Dendritic cell treated with granulocyte-macrophage colony-stimulating factor and Interleukin-4, amounts not matched to agents 40 ng/mL and 50 ng/mL, for 4 days (primary cell): ENCODE results near the gene CUL1.

ENCODE experiments used
- H3K27ac Mint-ChIP-seq: one replicate; pipeline ENCODE4 v1.8.0; 2022; ENCODE audit warnings: mild to moderate bottlenecking, mixed read lengths
- H3K27me3 Mint-ChIP-seq: one replicate; pipeline ENCODE4 v1.8.0; 2022; ENCODE audit warnings: mild to moderate bottlenecking, mixed read lengths
- H3K36me3 Mint-ChIP-seq: one replicate; pipeline ENCODE4 v1.8.0; 2022; ENCODE audit warnings: low read depth, mixed read lengths
- H3K4me1 Mint-ChIP-seq: one replicate; pipeline ENCODE4 v1.8.0; 2022; ENCODE audit warnings: low read depth, mixed read lengths
- H3K4me3 Mint-ChIP-seq: one replicate; pipeline ENCODE4 v1.8.0; 2022; ENCODE audit warnings: mild to moderate bottlenecking, moderate library complexity, mixed read lengths
- H3K9me3 Mint-ChIP-seq: one replicate; pipeline ENCODE4 v1.8.0; 2022; ENCODE audit warnings: mixed read lengths
- intact Hi-C: fragments of 100-400 bp; cut with micrococcal nuclease; formaldehyde crosslinking; loops from one replicate; pipeline ENCODE4 v1.15.0; 2022

Gene CUL1

GRCh38 chr7:148735141-148735540 is 36.4 kb downstream of the CUL1 start:
- Mint-ChIP-seq H3K36me3 (peaks cover 83% of the 10 kb centered on the region), H3K4me3 (no peak overlapping the region), H3K27me3 (no peaks in the 10 kb centered on the region), H3K27ac (no peak overlapping the region), H3K4me1 (peaks cover 5% of the 10 kb centered on the region), H3K9me3 (no peaks in the 10 kb centered on the region)
- intact Hi-C loops = no loop called here

DNA sequence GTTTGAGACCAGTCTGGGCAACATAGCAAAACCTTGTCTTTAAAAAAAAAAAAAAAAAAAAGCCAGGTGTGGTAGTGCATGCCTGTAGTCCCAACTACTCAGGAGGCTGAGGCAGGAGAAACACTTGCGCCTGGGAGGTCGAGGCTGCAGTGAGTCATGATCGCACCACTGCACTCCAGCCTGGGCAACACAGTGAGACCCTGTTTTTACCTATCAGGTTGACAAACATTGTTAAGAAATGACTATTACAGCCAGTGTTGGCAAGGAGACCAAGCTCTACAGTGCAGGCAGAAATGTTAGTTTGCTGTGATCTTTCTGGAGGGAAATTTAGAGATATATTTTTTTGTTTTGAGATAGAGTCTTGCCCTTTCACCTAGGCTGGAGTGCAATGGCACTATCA is 37.3 kb downstream of the CUL1 start:
- Mint-ChIP-seq H3K36me3 (peaks cover 83% of the 10 kb centered on the region), H3K27ac (no peak overlapping the region), H3K9me3 (no peaks in the 10 kb centered on the region), H3K27me3 (no peaks in the 10 kb centered on the region), H3K4me1 (peaks cover 5% of the 10 kb centered on the region), H3K4me3 (no peak overlapping the region)
- intact Hi-C loops = no loop called here

DNA sequence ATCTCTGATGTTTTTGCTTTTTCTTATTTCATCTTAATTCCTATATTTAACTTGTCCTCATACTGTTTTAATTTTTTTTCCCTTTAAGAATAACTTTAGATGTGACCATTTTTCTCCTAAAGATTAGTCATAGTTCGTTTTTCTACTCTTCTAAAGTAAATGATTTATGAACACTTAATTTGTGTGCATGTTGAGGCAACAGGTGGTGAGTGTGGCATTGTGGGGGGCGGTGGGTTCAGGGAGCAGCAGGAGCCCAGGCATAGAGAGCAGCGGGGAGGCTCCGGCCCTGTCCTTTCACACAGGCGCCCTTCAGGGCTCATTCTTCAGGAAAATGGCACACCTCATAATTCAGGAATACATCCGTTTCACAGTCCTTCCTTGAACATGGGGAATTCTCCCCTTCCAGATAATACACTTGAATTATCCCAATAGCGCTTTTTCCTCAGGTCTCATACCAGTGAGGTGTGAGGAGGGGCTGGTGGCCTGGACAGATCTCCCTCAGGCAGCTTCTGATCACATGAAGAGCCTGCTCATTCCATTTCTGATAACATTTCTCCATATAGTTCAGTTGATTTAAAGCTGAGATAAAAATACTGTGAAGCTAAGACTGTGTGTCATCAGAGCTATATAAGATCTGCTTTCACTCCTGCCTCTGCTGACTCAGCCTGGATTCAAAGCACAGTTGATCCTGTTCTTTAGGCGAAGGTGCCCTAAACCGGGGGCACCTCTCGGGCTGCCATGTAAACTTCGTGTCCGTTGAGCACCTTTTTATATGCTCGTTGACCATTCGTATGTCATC is 40.2 kb downstream of the CUL1 start:
- H3K9me3 Mint-ChIP-seq = no peaks in the 10 kb centered on the region
- H3K27ac Mint-ChIP-seq = no peak overlapping the region
- H3K36me3 Mint-ChIP-seq = peaks cover 82% of the 10 kb centered on the region
- no peak overlapping the region for H3K4me3 Mint-ChIP-seq
- intact Hi-C loops = no loop called here
- H3K27me3 Mint-ChIP-seq = no peaks in the 10 kb centered on the region
- no peaks in the 10 kb centered on the region for H3K4me1 Mint-ChIP-seq

DNA sequence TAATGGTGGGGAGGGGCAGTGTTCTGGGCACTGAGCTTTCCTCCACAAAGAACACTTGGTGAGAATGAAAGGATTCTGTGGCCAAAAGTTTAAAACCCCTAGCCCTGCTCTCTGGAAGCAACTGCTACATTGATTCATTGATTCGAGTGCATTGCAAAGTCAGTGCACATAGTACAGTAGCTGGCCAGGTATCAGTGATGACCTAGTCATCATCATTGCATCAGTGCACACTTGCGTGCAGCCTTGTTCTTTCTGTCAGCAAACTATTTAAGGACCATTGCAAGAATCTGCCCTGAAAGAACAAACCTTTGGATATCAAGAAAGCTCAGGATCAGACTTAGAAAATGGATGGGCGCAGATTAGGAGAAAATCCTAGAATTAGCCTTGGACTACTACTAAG is 47.4 kb downstream of the CUL1 start:
- no peak overlapping the region for H3K27ac Mint-ChIP-seq
- no peaks in the 10 kb centered on the region for H3K9me3 Mint-ChIP-seq
- intact Hi-C loops = no loop called here
- no peaks in the 10 kb centered on the region for H3K4me1 Mint-ChIP-seq
- peaks cover 62% of the 10 kb centered on the region for H3K36me3 Mint-ChIP-seq
- no peak overlapping the region for H3K4me3 Mint-ChIP-seq
- H3K27me3 Mint-ChIP-seq = no peaks in the 10 kb centered on the region

DNA sequence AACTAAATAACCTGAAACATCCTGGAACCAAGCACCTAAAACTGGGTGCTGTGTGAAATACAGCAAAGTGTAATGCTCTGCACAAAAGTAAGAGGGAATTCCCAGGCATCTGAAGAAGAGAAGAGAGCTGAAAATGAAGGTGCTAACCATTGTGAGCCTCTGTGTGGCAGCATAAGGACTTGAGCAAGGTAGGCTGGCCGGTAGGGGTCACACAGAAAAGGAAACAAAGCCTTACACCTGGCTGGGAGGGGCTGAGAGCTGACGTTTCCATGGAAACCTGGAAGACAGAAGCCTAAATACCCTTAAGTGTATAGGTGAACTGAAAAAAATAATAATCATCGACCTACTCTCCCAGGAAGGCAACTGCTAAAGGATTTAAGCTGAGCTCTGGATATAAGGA is 48.6 kb downstream of the CUL1 start:
- Mint-ChIP-seq H3K4me3 (no peak overlapping the region), H3K9me3 (no peaks in the 10 kb centered on the region), H3K27ac (no peak overlapping the region), H3K27me3 (no peaks in the 10 kb centered on the region), H3K36me3 (peaks cover 53% of the 10 kb centered on the region), H3K4me1 (no peaks in the 10 kb centered on the region)
- intact Hi-C loops = no loop called here

DNA sequence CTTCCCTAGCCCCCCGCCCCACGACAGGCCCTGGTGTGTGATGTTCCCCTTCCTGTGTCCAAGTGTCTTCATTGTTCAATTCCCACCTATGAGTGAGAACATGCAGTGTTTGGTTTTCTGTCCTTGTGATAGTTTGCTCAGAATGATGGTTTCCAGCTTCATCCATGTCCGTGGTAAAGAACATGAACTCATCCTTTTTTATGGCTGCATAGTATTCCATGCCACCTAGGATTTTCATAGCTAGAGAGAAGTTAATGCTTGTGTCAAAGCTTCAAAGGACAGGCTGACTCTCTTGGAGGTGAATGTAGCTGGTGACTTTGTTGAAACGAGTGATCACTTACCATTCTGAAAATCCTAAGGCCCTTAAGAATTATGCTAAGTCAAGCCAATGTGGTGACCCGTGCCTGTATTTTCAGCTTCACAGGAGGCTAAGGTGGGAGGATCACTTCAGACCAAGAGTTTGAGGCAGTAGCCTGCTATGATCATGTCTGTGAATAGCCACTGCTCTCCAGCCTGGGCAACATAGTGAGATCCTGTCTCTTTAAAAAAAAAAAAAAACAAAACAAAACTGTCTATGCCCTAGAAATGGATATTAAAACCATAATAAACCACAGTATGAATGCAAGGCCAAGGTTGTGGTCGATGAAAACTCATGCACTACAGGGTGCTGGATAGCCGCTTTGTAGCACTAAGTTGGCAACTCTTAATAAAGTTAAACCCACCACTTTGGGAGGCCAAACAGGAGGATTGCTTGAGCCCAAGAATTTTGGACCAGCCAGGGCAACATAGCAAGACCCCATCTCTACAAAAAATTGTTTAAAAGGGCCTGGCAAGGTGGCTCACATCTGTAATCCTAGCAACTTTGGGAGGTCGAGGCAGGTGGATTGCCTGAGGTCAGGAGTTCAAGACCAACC is 52.0 kb downstream of the CUL1 start:
- no peaks in the 10 kb centered on the region for H3K9me3 Mint-ChIP-seq
- H3K4me3 Mint-ChIP-seq = no peak overlapping the region
- H3K36me3 Mint-ChIP-seq = peaks cover 49% of the 10 kb centered on the region
- no peaks in the 10 kb centered on the region for H3K27me3 Mint-ChIP-seq
- H3K27ac Mint-ChIP-seq = no peak overlapping the region
- peaks cover 7% of the 10 kb centered on the region for H3K4me1 Mint-ChIP-seq
- intact Hi-C loops = no loop called here

- Mint-ChIP-seq H3K27ac (no peak overlapping the region), H3K36me3 (peaks cover 60% of the 10 kb centered on the region), H3K9me3 (no peaks in the 10 kb centered on the region), H3K4me1 (peaks cover 7% of the 10 kb centered on the region), H3K4me3 (no peak overlapping the region), H3K27me3 (no peaks in the 10 kb centered on the region)
- intact Hi-C loops = no loop called here
These were observed 54.5 kb downstream of the CUL1 start for GRCh38 chr7:148753224-148753623.

DNA sequence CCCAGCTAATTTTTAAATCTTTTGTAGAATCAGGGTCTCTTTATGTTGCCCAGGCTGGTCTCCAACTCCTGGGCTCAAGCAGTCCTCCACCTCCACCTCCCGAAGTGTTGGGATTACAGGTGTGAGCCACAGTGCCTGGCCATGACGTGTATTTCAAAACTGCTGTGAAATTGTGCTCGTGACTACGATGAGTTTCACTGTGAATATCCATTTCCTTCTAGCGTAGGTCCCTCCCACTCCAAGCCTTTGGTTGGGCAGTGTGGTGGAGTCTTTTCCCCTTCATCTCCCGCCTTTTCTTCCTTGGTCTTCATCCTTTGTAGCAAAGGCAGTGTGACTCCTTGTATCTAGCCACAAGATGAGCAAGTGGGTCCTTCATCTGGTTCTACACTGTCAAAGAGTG is 56.2 kb downstream of the CUL1 start:
- no peak overlapping the region for H3K4me3 Mint-ChIP-seq
- H3K9me3 Mint-ChIP-seq = no peaks in the 10 kb centered on the region
- intact Hi-C loops = no loop called here
- peaks cover 7% of the 10 kb centered on the region for H3K4me1 Mint-ChIP-seq
- H3K27me3 Mint-ChIP-seq = no peaks in the 10 kb centered on the region
- H3K36me3 Mint-ChIP-seq = peaks cover 61% of the 10 kb centered on the region
- H3K27ac Mint-ChIP-seq = no peak overlapping the region

DNA sequence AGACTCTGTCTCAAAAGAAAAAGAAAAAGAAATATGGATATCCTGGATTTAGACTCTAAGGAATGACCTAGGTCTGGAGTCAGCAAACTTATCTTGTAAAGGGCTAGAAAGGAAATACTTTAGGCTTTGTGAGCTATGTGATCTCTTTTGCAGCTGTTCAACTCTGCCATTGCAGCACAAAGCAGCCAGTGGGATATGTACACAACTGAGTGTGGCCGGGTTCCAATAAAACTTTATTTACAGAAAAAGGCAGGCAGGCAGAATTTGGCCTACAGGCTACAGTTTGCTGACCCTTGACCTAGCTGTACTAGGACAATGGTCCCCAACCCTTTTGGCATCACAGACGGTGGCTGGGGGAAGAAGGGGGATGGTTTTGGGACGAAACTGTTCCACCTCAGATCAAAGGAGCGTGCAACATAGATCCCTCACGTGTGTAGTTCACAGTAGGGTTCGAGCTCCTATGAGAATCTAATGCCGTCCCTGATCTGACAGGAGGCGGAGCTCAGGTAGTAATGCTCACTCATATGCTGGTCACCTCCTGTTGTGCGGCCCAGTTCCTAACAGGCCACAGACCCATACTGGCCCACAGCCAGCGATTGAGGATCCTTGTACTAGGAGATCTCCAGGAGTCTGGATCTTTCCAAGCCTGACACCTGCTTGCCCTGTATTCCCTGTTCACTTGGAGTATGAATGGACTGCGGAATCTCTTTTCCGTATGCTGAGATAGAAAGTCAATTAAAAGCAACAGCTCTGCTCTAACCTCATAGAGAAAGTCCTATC is 63.0 kb downstream of the CUL1 start:
- intact Hi-C loops = loop anchor here (10.0 kb wide), 1 partner anchor 187 kb away; no protein-coding TSS in a partner anchor
- no peak overlapping the region for H3K4me3 Mint-ChIP-seq
- H3K27me3 Mint-ChIP-seq = no peaks in the 10 kb centered on the region
- no peak overlapping the region for H3K27ac Mint-ChIP-seq
- H3K4me1 Mint-ChIP-seq = no peaks in the 10 kb centered on the region
- H3K36me3 Mint-ChIP-seq = peaks cover 59% of the 10 kb centered on the region
- H3K9me3 Mint-ChIP-seq = no peaks in the 10 kb centered on the region

DNA sequence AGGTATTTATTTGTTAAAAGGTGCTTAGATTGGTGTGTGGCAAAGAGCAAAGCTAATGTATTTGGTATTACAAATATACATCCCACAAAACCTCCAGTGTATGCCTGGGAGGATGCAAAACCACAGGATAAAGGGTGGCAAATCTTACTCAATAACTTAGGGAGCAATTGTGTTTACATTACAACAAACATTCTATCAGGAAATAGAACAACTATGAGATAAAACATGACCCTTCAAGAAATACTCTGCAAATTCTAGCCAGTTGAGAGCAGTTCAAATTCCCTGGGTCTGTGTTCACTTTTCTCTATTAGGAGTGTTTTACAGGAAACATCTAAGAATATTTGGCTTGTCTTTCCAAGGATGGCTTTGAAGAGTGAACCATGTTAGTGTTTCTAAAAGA is 64.9 kb downstream of the CUL1 start:
- intact Hi-C loops = loop anchor here (10.0 kb wide), 1 partner anchor 189 kb away; no protein-coding TSS in a partner anchor
- H3K27me3 Mint-ChIP-seq = no peaks in the 10 kb centered on the region
- no peaks in the 10 kb centered on the region for H3K9me3 Mint-ChIP-seq
- no peak overlapping the region for H3K27ac Mint-ChIP-seq
- H3K4me3 Mint-ChIP-seq = no peak overlapping the region
- H3K4me1 Mint-ChIP-seq = no peaks in the 10 kb centered on the region
- H3K36me3 Mint-ChIP-seq = peaks cover 57% of the 10 kb centered on the region

DNA sequence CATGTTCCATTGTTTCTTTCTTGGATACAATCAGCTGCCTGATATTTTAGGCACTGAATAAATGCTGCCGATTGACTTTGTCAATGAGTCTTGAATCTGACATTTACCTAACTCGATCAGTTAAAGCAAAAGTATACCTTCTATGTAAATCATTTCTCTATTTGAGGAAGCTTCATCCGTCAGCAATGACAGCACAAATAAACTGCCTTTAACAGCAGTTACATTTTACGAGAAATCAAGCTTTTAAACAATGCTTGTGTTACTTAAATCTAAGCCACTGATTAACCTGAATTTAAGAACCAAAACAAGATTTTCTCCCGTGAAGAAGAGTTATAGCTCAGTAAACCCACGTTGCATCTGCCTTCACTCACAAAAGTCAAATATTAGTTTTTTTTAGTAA is 71.3 kb downstream of the CUL1 start:
- no peaks in the 10 kb centered on the region for H3K4me1 Mint-ChIP-seq
- H3K27me3 Mint-ChIP-seq = no peaks in the 10 kb centered on the region
- H3K4me3 Mint-ChIP-seq = no peak overlapping the region
- no peak overlapping the region for H3K27ac Mint-ChIP-seq
- intact Hi-C loops = no loop called here
- H3K36me3 Mint-ChIP-seq = peaks cover 90% of the 10 kb centered on the region
- H3K9me3 Mint-ChIP-seq = no peaks in the 10 kb centered on the region

GRCh38 chr7:148772297-148773089 is 73.8 kb downstream of the CUL1 start:
- H3K9me3 Mint-ChIP-seq = no peaks in the 10 kb centered on the region
- H3K4me1 Mint-ChIP-seq = no peaks in the 10 kb centered on the region
- H3K27me3 Mint-ChIP-seq = no peaks in the 10 kb centered on the region
- H3K36me3 Mint-ChIP-seq = peaks cover 89% of the 10 kb centered on the region
- intact Hi-C loops = no loop called here
- H3K4me3 Mint-ChIP-seq = no peak overlapping the region
- H3K27ac Mint-ChIP-seq = no peak overlapping the region

- Mint-ChIP-seq H3K27ac (no peak overlapping the region), H3K36me3 (peaks cover 86% of the 10 kb centered on the region), H3K9me3 (no peaks in the 10 kb centered on the region), H3K4me3 (no peak overlapping the region), H3K4me1 (no peaks in the 10 kb centered on the region), H3K27me3 (no peaks in the 10 kb centered on the region)
- intact Hi-C loops = no loop called here
These were observed 74.6 kb downstream of the CUL1 start for GRCh38 chr7:148773334-148773733.
